DMS79 (cell line): ENCODE results near the gene KRIT1.
"Not testable (repeated sequence)": the region's sequence is repeated elsewhere in the genome, so short reads cannot be mapped to it uniquely, and the experiment has no call there.

Experiments
- DNase-seq: peaks from one replicate; lab custom pipeline; 2025; lab: John Stamatoyannopoulos, UW

Gene KRIT1

DNA sequence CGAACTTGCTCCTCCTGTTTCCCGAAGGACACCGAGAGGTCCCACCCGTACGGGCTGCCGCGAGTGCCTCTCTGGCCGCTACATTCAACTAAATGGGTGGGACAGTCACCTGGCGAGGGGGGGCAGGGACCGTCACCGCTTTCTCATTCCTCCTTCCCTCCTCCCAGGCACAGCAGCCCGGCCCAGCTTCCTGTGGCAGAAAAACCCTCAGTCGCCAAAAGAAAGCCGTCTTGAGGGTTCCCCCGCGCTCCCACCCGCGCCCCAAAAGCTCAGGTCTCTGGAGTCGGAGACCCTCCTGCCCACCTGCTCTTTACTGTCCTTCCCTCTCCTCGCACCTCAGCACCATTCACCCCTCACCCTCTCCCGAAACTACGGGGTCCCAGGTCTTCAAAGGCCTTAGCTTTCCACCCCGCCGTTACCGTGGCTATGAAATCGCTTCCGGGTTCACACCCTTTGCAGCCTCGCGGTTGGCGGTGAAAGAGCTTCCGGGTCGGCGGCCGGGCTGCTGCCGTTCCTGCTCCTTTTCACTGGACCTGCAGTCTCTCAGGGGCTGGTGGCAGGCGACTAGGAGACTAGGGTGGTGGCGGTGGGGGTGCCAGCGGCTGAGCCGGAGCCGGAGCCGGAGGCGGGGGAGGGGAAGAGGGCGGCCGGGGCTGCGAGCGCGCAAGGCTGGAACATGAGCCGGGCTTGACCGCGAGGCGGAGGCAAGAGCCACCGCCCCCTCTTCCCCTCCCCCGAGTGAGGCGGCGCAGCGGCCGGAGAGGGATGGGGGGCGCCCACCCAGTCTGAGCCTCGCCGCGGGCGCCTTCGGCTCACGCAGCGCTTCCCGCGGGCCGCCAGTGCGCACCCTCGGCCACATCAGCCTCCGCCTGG lies at the start of gene KRIT1, which contains the start of gene ANKIB1:
TSS of gene KRIT1 (minus strand) at position 428 of the 873 bp plus-strand sequence. CDS start 3,779 bp downstream, outside the sequence.
TSS of gene ANKIB1 (plus strand) at position 488 of the 873 bp plus-strand sequence. CDS start 49,005 bp downstream, outside the sequence.
- peak; percentile 74 for DNase-seq

DNA sequence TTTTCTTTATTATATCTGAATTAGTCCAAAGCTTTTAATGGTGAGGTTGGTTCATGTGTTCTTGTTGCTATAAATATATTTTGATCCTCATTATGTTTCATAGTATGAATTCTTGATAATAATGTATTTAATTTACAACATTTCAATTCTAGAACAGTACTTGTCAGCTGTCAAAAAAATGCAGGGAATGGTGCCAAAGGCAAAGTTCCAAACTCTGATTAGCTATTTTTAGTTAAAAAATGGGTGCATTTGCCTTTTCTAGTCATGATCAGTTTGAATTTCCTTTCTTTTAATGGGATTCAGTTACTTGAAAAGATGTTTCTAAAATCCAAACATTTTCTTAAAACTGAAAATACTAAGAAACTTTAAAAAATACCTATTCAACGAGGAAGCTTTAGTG lies 49.7 kb upstream of the KRIT1 start:
- DNase-seq = no peak

DNA sequence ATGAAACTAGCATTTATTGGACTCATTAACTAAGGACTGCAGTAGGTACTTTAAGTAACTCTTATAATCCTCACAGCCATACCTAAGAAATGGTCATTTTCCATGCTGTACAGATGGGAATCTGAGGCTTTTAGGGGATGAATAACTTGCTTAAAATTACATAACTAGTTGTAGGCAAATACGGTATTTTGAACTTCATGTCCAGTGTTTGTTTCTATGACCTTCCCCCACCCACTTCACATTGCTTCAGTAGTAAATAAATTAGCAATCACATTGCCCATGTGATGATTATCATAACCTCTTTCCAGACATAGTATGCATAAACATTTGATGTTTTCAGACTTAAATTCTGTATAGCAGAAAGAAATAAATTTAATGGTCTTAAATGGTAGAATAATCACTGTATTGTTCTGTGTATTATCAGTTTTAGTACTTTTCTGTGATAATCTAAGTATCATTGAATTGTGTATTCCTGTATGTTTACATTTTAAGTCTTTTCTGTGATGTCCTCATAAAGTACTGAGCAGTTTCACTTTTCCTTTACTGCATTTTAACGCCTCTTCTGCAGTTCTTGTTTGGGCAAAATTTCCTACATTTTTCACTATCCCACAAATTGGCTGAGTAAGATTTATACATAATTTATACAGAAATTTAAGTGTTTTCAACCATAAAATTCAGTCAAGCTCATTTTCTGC lies 48.3 kb upstream of the KRIT1 start:
- DNase-seq = no peak

DNA sequence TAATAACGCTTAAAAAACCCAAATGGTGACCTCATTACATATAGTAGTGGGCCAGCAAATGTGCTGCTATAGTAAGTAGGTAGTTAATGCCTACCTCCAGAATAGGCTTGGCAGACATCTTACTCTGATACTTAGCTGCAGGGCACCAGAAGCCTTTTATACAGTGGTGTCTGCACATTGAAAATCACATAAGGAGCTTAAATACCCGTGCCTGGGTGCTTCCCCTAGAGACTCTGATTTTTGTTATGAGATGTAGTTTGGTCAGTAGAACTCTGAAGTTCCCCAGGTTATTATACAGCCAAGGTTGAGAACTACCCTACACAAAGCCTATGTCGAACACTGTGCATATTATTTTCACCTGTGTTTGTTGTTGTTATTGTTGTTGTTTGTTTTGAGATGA lies 47.3 kb upstream of the KRIT1 start:
- DNase-seq = no peak

DNA sequence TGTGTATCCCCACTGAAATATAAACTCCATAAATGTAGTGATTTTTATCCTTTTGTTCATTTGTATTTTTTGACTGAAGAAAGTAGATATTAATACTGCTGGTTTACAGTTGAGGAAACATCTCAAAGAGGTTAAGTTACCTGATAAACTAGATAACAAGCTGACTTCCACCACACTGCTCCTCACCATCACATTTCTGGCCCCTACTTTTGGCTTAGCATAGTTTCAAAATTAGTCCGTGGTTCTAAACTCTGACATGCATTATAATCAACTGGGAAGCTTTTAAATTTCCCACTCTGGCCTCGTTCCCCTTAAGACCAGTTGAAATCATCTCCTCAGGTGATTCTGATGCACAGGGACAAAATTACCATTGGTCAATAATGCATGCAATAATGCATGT lies 43.6 kb upstream of the KRIT1 start:
- DNase-seq = no peak

DNA sequence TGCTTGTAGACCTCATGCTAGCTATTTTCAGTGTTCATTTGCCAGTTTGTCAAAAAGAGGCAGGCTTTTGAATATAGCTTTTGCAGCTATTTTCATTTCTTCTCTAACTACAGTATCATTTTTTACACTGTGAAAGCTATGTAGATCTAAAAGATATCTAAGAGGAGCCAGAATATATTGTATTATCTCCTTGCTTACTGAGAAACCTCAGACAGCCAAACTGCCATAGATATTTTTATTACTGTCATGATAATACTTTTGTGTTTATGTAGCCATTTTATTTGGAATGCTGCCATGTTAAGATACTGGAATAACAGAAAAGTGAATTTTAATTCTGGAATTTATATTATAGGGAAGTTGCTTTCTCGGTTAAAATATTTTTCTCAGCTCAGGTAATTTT lies 37.2 kb upstream of the KRIT1 start:
- DNase-seq = no peak

DNA sequence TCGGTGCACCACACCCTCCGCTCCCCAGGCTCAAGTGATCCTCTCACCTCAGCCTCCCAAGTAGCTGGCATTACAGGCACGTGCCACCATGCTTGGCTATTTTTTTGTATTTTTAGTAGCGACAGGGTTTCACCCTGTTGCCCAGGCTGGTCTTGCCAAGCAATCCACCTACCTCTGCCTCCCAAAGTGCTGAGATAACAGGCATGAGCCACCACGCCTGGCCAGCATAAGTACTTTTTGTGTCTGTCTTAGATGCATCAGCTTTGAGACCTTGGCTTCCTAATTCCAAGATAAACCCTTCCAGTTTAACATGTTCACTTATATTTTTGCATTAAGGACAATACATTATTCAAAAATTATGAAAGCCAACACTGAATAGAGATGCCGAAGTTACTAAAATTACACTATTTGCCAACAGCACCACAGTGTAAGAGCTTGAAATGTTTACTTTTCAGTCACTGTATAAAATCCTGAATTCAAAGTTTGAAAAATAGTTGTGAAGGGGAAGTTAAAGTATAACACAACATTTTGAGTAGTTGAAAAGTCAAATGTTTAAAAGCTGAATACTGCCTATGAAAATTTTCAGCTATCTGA lies 36.6 kb upstream of the KRIT1 start:
- no peak for DNase-seq

DNA sequence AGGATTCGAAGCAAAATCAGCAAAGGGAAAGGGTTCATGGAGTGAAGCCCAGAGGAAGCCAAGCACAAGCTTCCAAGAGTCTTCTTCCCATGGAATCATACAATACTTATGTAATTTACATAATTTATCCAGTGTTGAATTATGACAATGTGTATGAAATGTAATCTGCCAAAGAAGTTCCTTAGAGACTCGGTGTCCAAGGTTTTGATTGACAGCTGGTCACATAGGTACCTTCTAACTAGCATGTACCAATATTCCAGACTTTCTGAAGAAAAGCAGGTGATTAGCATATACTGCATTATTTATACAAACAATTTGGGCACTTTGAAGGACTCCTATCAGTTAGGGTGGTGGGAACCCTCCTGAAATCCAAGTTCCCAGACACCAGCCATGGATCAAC lies 35.3 kb upstream of the KRIT1 start:
- DNase-seq = no peak

DNA sequence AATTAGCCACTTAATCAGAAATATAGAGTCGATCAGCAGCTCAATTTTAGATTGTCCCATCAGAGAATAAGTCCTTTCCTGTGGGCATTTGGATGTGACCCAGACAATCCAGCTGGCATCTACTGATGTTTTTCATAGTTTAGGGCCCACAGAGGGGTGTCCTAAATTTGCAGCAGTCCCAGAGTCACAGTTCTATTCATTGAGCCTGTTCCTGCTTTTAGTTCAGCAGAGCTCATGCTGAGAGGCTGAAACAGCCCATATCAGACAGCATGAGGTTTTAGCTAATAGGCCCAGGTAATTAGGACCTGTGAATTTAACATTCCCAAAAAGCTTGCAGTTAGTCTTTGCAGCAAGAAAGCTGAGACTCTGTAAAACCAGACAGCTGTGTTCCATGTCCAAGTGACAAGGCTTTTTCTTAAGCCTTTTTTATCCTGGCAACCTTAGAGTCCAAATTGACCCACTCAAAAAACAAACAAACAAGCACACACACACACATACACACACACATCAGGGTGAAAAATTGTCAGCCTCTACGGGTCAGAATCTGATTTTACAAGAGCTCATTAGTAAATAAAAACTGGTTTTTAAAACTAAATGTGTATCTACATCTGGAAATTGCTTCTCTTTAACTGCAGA lies 33.8 kb upstream of the KRIT1 start:
- no peak for DNase-seq

DNA sequence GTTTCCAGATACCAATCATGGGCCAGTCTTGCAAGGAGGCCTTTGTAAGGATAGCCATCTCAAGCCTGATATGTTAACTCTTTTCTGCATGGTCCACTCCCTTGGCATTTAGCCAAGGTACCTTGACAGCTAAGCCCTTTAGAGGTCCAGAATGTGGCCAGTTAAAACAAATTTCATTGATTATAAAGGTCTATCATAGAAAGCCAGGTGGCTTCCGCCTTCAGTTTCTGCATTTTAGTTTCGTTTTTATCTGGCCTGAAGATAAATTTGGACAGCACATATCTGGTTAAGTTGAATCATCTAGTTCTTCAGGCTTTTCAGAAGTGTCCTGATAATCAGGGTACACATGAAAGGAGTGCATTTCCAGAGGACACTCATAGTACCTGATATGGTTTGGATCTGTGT lies 30.7 kb upstream of the KRIT1 start:
- DNase-seq = no peak

DNA sequence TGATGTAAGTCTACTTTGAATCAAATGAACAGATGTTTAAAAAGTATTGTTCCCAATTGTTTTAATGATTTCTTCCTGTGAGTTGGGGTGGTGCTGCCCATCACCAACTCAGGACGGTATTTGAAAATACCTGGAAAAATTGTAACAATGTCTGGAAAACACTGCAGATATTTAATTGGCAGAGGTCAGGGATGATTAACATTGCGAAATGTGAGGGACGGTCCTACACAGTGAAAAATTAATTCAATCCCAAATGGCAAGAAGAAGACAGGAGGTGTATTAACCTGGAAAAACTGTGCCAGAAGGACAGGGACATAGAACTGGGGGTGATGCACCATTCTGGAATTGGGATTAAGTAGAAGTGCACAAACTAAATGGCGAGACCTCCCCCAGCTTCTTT lies 29.6 kb upstream of the KRIT1 start:
- no peak for DNase-seq

DNA sequence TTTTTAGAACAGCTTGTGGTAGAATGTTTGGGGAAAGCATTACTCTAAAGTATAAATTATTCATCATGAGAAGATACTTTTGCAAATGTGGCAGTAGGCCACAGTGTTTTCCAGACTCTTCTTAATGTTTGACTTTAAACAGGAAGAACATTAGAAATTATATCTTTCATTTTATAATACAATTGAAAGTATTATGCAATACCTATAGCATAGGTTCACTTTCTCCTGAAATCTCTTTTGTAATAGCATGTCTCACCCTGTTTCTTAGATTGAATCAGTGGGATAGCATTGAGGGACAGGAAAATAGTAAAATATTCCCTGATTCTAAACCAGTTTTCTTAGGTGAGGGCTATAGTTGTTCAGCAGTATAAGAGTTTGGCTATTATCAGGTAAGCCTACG lies 23.2 kb upstream of the KRIT1 start:
- DNase-seq = no peak

DNA sequence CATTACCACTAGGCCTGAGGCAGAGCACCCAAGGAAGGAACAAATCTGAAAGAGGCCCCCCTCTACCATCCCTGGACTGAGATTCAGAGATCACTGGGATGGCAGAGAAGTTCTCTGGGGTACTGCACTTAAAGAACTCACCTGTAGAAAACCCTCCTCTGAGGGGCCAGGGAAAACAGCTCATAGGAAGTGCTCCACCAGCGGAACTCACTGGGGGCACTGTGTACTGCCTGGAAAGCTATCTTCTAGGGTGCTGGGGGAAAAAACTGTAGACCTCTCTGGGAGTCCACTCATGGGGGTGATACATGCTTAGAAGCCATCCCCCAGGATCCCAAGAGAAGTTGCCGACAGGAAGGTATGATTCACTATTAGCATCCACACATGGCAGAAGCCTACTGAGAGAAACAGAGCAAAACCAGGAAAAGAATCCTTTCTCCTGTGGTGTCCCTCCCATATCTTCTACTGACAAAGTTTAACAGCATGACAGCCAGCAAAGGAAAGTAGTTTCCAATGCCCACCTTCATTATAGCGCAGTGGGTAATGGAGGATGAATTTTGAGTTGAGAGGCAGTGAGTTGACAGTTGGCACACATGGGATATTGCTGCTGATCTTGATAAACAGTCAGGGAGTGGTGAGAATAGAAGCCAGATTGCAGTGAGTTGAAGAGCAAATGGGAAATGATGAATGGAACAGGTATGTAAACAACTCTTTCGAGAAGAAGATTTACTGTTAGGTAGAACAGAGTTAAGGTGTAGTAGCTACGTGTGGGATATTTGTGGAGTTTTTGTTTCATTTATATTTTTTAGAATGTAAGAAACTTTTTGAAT lies 20.9 kb upstream of the KRIT1 start:
- DNase-seq = no peak

DNA sequence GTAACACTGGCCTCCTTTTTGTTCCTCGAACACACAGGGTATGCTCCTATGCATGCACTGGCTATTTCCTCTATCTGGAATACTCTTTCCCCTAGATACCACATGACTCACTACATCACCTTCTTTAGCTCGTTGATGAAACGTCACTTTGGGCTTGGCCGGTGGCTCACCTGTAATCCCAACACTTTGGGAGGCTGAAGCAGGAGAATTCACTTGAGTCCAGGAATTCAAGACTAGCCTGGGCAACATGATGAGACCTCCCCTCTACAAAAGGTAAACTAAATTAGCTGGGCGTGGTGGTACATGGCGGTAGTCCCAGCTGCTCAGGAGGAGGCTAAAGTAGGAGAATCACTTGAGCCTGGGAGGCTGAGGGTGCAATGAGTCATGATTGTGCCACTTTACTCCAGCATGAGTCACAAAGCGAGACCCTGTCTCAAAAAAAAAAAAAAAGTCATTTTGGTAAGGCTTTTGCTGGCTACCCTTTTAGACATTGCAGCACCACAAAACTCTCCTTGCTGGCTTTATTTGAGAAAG lies 14.6 kb upstream of the KRIT1 start:
- DNase-seq = no peak

DNA sequence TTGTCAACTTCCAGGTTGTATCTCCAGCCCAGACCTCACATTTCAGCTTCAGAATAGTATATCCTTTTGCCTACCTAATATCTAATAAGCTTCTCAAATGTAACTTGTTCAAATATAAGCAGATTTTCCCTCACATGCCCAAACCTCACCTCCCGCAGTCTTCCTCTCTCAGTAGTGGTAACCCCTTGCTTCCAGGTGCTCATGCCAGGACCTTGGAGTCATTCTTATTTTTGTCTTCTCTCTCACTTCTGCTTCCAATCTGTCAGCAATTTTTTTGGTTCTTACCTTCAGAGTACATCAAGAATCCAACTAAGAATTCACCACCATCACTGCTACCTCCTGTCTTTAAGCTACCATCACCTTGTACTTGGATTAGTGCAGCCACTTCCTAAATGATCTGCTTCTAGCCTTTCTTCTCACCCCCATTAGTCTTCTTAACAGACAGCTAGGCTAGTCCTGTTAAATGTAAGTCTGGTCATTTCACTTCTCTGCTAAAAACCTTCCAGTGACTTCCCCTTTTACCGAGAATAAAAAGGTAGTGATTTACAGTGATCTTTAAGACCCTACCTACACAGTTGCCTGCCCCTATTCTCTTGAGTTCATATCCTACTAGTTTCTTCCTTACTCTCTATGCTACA lies 14.0 kb upstream of the KRIT1 start:
- DNase-seq = no peak

DNA sequence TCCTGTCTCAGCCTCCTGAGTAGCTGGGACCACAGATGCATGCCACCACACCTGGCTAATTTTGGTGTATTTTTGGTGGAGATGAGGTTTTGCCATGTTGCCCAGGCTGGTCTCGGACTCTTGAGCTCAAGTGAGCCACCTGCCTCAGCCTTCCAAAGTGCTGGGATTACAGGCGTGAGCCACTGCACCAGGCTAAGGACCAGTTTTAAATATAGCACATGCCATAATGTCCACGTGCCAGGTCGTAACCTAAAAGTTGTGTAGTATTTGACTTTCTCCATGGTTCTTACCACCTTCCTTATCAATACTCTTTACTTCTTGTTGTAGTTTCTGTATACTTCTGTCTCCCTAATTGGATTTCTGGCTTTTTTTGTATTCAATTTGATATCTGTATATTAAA lies 13.3 kb upstream of the KRIT1 start:
- DNase-seq = no peak

DNA sequence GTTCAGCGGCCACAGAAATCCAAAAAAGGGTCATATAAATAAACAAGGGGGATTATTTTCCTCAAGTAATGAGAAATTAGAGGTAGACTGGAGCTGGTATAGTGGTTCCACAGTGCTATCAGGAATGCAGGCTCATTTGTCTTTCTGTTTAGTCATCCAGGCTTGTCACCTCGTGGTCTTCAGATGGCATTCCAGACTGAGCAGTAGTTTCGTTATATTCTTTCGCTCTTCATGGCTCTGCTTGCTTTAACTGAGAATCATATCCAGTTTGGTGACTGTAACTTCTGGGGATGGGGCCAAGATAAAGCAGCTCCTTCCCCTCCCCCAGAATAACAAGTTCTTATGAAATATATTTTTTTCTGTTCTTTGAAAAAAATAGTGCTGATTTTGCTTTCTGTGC lies 9.6 kb upstream of the KRIT1 start:
- no peak for DNase-seq

DNA sequence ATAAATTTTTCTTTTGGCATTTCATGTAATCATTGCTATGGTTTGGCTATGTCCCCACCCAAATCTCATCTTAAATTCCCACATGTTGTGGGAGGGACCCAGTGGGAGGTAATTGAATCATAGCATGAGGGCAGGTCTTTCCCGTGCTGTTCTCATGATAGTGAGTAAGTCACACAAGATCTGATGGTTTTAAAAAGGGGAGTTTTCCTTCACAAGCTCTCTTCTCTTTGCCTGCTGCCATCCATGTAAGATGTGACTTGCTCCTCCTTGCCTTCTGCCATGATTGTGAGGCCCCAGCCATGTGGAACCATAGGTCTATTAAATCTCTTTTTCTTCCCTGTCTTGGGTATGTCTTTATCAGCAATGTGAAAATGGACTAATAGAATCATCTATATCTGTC lies 9.1 kb upstream of the KRIT1 start:
- DNase-seq = not testable (repeated sequence)

DNA sequence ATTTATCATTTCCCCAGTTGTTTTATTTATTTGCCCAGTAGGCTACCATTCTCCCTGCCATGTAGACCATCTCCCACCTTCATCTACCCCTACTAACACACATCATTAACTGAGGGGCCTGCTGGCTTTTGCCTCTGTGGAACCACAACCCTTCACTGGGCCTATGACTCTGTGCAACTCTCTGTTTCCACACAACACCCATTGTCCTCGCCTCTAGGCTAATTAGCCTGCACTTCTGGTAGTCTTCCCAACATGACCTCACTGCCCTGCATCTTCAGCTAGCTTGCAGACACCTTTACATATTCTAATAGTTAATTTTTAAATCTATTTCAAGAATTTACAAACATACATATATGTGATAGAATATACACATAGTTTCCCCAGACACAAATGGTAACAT lies 7.5 kb upstream of the KRIT1 start:
- no peak for DNase-seq

DNA sequence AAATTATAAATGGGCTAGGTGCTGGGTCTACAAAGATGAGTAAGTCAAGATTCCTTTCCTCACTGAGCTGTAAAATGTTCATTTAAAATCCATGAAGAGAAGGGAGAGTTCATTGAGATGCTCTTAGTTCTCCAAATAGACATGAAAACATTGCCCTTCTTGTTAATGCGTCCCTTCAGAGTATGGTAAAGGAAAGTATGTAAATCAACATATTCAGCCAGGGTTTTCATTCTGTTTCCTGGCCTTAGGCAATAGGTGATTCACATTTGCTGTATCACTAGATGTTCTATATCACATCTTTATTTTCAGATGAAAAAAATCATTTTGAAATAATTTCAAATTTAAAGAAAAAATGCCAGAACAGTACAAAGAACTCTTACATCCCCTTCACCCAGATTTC lies 5.5 kb upstream of the KRIT1 start:
- no peak for DNase-seq

DNA sequence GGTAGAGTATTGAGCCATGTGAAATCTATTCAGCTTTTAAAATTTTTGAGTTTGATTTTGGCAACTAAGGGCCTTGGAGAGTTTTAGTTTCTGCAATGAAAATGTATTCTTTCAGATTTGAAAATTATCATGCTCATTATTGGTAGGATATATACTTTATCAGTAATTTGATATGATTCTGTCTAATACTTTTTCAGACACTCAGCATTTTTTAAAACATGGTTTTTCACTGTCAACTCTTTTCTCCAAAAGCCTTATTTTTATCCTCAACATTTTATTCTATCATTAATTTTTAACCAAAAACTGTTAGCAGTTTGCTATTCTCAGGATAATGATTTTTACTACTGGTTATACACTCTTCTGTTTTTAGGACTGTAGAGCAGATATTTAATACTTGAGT lies 4.9 kb upstream of the KRIT1 start:
- no peak for DNase-seq
